Ascending aorta (tissue), 2 donors: ENCODE data around the gene PITPNB. TPM values are rescaled to one million over a fixed set of nuclear protein-coding genes. Genes with fewer than 3 reads are reported as not detected.

ENCODE experiments used
- DNase-seq, 2 donors: peaks; one replicate each; pipeline ENCODE4 v3.0.0-alpha.2; 2019; ENCODE audit warnings: low spot score in 2 of 2
- H3K27ac ChIP-seq, 2 donors: fragments of 200-600 bp; sonication (generic); one replicate each; pipeline ENCODE4 v1.5.1; 2016 to 2017; ENCODE audit warnings: mild to moderate bottlenecking in 1 of 2
- H3K27me3 ChIP-seq: fragments of 200-600 bp; sonication (generic); one replicate; pipeline ENCODE4 v1.5.1; 2017
- H3K36me3 ChIP-seq, 2 donors: fragments of 200-600 bp; sonication (generic); one replicate each; pipeline ENCODE4 v1.5.1; 2016
- H3K4me1 ChIP-seq, 2 donors: fragments of 200-600 bp; sonication (generic); one replicate each; pipeline ENCODE4 v1.5.1; 2016 to 2017; ENCODE audit warnings: mild to moderate bottlenecking in 1 of 2
- H3K4me3 ChIP-seq, 2 donors: fragments of 200-600 bp; sonication (generic); one replicate each; pipeline ENCODE4 v1.5.1; 2016 to 2017; ENCODE audit warnings: mild to moderate bottlenecking in 1 of 2
- H3K9me3 ChIP-seq, 2 donors: fragments of 200-600 bp; sonication (generic); one replicate each; pipeline ENCODE4 v1.5.1; 2016
- intact Hi-C: fragments of 100-400 bp; cut with DNase I; formaldehyde crosslinking; loops from one replicate; pipeline ENCODE4 v1.15.1; 2023
- total RNA-seq: library from RNA; depleted of rRNA; stranded (reverse); fragments of >200 nt; gene quantifications from one replicate; pipeline ENCODE4 v1.1.0, GENCODE V29; 2016
- TF ChIP-seq, protein P1 (sequence below), 3 experiments: fragments of 200-600 bp in 2 of 3; fragments of 450-650 bp in 1 of 3; sonication (generic) in 2 of 3; IDR thresholded peaks; one replicate each; pipeline ENCODE4 v1.5.1; 2016 to 2019; ENCODE audit warnings: antibody characterized with exemption in 3 of 3, mild to moderate bottlenecking in 1 of 3, moderate library complexity in 1 of 3

The PITPNB gene
- total RNA-seq, 1 donor from 2014 or later: 42.1 TPM

DNA sequence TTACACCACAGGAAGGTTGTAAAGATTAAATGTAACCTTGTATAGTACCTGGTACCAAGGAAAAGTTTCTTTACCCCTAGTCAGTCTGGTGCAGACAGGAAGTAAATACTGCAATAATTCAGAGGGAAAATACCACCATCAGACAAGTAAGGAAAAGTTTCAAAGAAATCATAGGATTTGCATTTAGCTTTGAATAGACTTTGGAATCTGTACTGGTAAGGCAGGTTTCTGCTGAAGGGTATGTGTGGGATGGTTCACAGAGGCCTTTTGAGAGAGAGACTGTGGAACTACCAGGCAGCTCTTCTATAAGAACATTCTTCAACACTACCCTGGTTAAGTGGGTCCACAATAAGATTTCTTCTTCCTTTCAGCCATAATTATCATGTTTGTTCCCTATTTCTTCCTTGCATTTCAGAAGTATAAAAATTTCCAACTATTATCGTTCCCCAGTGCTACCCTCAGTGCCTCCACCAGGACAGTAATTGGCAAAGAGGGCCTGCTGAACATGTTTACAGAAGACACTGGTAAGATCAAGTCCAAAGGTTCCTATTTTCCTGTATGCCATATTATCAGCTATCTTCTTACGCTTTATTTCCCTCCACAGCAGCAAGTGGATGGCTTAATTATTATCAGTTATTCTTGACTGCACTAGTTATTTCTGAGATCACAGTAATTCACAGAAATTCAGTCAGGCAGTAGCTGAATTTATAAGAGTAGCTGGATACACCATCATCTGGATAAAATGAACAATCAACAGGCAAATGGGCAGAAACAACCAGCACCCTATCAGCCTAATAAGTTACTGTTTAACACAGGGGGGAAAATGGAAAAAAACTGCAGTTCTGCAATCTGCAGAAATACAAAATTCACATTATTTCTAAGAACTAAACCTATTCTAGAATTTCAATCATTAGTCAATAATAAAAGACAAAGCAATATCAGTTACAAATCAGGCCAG is 48.5 kb downstream of the PITPNB start:
- peaks cover 15 to 58% of the 10 kb centered on the region in 2 donors for H3K4me1 ChIP-seq
- peaks cover 8 to 24% of the 10 kb centered on the region in 2 donors for H3K36me3 ChIP-seq
- peak overlapping the region; percentile 82 to 86 for H3K27ac ChIP-seq
- no peaks in the 10 kb centered on the region for H3K27me3 ChIP-seq
- no peak overlapping the region for H3K4me3 ChIP-seq
- no peaks in the 10 kb centered on the region for H3K9me3 ChIP-seq
- intact Hi-C loops: loop anchor here (10.0 kb wide), 1 partner anchor 1116 kb away; no protein-coding TSS in a partner anchor
- TF ChIP-seq, protein P1, sequence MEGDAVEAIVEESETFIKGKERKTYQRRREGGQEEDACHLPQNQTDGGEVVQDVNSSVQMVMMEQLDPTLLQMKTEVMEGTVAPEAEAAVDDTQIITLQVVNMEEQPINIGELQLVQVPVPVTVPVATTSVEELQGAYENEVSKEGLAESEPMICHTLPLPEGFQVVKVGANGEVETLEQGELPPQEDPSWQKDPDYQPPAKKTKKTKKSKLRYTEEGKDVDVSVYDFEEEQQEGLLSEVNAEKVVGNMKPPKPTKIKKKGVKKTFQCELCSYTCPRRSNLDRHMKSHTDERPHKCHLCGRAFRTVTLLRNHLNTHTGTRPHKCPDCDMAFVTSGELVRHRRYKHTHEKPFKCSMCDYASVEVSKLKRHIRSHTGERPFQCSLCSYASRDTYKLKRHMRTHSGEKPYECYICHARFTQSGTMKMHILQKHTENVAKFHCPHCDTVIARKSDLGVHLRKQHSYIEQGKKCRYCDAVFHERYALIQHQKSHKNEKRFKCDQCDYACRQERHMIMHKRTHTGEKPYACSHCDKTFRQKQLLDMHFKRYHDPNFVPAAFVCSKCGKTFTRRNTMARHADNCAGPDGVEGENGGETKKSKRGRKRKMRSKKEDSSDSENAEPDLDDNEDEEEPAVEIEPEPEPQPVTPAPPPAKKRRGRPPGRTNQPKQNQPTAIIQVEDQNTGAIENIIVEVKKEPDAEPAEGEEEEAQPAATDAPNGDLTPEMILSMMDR (IDR thresholded peaks at IDR 0.05): no peak
- no peak for DNase-seq

DNA sequence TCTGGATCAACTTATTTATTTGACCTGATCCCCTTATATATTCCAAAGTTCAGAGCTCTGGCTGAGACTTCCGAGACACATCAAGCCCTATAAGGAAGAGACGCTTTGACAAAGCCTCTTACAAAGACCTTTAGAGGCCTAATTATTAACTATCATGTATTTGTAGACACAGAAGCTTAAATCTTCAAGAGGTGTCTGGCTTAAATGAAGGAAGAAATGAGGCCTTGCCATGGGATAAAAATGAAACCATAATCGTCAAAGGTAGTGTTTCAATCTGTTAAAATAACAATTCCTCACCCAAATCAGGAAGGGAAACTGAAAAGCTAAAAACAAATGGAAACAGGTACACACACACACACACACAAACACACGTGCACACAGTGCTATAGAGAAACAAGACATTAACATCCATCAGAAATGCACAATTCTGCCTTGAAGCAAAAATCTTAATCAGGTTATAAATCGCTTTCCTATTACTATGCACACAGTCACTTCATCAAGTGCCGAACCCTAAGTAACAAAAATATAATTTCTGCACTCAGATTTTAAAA is 50.2 kb downstream of the PITPNB start:
- peaks cover 8 to 53% of the 10 kb centered on the region in 2 donors for H3K4me1 ChIP-seq
- peaks cover 8 to 24% of the 10 kb centered on the region in 2 donors for H3K36me3 ChIP-seq
- H3K27me3 ChIP-seq: no peaks in the 10 kb centered on the region
- H3K27ac ChIP-seq: peak overlapping the region; percentile 82 to 86
- peak overlapping the region in 1 of 2 donors; percentile 23 for H3K4me3 ChIP-seq
- no peak for DNase-seq
- intact Hi-C loops: loop anchor here (5.0 to 10.0 kb wide), 2 partner anchors 57 to 974 kb away; no protein-coding TSS in a partner anchor
- no peaks in the 10 kb centered on the region for H3K9me3 ChIP-seq
- TF ChIP-seq, protein P1 (IDR thresholded peaks at IDR 0.05): no peak

DNA sequence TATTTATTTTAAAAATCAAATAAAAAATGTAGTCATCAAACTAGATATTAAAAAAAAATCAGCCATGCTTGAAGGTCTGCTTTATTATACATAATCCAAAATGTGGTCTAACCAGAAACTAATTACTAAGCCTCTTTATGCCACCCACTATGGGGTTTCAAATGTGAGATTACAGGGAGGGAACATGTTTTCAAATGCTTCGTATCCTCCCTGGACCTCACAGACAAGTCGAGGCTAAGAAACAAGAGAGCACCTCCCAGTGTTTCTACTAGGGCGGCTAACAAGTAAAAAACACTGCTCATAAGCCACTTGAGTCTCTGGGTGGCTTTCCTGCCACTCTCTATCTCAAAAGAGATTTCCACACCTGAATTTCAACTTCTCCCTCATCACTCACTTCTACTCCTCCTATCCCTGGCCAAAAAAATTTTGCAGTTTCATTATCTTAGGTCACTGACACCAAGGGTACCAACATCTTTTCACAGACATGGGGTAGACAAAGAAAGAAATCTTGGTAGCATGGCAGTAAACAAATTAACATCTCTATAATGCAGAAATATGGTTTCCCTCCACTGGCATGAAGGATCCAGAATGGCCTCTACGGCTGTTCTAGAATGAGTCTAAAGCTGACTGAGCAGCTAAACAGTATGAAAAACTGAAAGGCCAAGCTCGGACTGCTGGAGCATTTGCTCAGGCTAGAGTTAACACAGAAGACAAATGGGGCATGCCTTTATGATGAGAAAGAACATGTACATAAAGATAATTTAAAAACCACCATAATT is 50.9 kb downstream of the PITPNB start:
- Histone ChIP-seq H3K4me3 (peak overlapping the region in 1 of 2 donors; percentile 23), H3K36me3 (peaks cover 8 to 24% of the 10 kb centered on the region in 2 donors), H3K4me1 (peaks cover 7 to 47% of the 10 kb centered on the region in 2 donors), H3K9me3 (no peaks in the 10 kb centered on the region), H3K27me3 (no peaks in the 10 kb centered on the region), H3K27ac (peak overlapping the region; percentile 82 to 86)
- intact Hi-C loops: loop anchor here (5.0 to 10.0 kb wide), 2 partner anchors 56 to 973 kb away; no protein-coding TSS in a partner anchor
- TF ChIP-seq, protein P1 (IDR thresholded peaks at IDR 0.05): no peak
- no peak for DNase-seq

DNA sequence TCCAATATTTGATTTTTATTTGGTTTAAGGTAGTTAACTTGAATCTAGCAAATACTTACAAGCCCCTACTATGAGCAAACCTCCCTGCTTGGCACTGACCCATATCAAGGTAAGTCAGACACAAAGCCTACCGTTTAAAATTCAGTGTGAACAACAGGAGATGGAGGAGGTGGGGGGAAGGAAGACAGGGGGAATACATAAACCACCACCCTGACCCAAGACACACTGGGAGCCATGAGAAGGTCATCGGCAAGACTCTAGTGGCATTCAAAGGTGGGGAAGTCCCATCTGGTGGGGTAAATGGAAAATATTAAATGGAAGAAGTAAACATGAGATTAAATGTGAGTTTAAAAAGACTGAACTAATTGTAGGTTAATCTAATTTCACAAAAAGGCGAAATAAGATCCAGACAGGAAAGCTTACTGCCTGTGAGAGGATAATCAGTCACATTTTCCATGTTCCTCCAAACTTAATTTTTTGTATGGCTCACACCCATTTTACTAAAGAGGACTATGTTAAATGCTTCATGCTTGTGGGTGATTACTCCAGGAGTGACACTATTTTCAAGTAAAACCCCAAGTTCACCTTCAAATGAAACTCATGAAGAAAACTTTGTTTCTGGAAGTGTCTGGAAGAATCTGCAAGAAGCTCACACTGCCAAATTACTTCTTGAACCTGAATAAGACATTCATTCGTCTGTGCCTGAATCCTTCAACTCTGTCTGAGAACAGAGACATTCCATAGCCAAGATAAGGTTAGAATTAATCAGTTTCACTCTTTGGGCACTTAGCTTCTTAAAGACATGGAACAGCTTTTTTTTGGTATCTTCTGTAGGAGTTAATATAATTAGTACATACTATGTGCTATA is 51.7 kb downstream of the PITPNB start:
- no peaks in the 10 kb centered on the region for H3K9me3 ChIP-seq
- H3K4me3 ChIP-seq: no peak overlapping the region
- no peaks in the 10 kb centered on the region for H3K27me3 ChIP-seq
- TF ChIP-seq, protein P1 (IDR thresholded peaks at IDR 0.05): no peak
- no peak for DNase-seq
- intact Hi-C loops: loop anchor here (5.0 to 10.0 kb wide), 2 partner anchors 55 to 973 kb away; no protein-coding TSS in a partner anchor
- peaks cover 4 to 46% of the 10 kb centered on the region in 2 donors for H3K4me1 ChIP-seq
- H3K36me3 ChIP-seq: peaks cover 8 to 18% of the 10 kb centered on the region in 2 donors
- H3K27ac ChIP-seq: peak overlapping the region; percentile 82 to 86
